AG04450 (cell line): ENCODE data around the gene PRR18. TPM values are rescaled to one million over a fixed set of nuclear protein-coding genes. Genes with fewer than 3 reads are reported as not detected.

ENCODE experiments used
- CTCF ChIA-PET: fragments of 300-600, 350-600 bp; formaldehyde crosslinking; extraction: SDS; loops from one replicate; lab custom pipeline; 2022; ENCODE audit warnings: antibody characterized with exemption, inconsistent platforms; lab: Charles Lee
- POLR2A ChIA-PET: fragments of 350-600 bp; formaldehyde crosslinking; extraction: SDS; loops from one replicate; lab custom pipeline; 2021; ENCODE audit warnings: antibody characterized with exemption, inconsistent platforms; lab: Yijun Ruan, JAX
- DNase-seq: peaks from one replicate; pipeline ENCODE4 v3.0.0-alpha.2; 2011; ENCODE audit warnings: low read depth, low spot score
- H3K27ac ChIP-seq: one replicate; pipeline ENCODE4 v1.5.1; 2012; ENCODE audit warnings: low read depth, low read length, control low read depth
- H3K27me3 ChIP-seq: one replicate; pipeline ENCODE4 v1.6.0; 2012; ENCODE audit warnings: low read length; ENCODE audit not compliant: control insufficient read depth, insufficient read depth
- H3K4me3 ChIP-seq: 2 replicates; pipeline ENCODE4 v1.5.1; 2011; ENCODE audit warnings: mild to moderate bottlenecking, low read depth, low read length, control low read depth
- H3K9me3 ChIP-seq: 2 replicates; pipeline ENCODE4 v1.5.1; 2012; ENCODE audit warnings: low read length; ENCODE audit not compliant: control insufficient read depth, insufficient read depth
- CTCF ChIP-seq: IDR thresholded peaks from 2 replicates; pipeline ENCODE4 v1.5.1; 2011; ENCODE audit warnings: low read depth, low read length, control low read depth, inconsistent platforms
- polyA plus RNA-seq: library from polyadenylated mRNA; depleted of rRNA; stranded (reverse); fragments of >200 nt; gene quantifications from 2 replicates; pipeline ENCODE4 v1.2.3, GENCODE V29; 2011; rRNA removed

Gene PRR18
- polyA plus RNA-seq, 1 experiment, result not detected

- ChIA-PET CTCF (interaction anchor here (1.1 kb wide), 1 partner anchor 141 kb away, joined by 3 read pairs; no protein-coding TSS in a partner anchor), POLR2A (no interaction called here)
- Histone ChIP-seq H3K27ac (no peak overlapping the region), H3K9me3 (no peaks in the 10 kb centered on the region), H3K4me3 (no peak overlapping the region), H3K27me3 (no peaks in the 10 kb centered on the region)
- no peak for DNase-seq
- no peak for TF ChIP-seq CTCF
These were observed 45.3 kb downstream of the PRR18 start for GRCh38 chr6:166262743-166263515.

GRCh38 chr6:166259296-166259977, 48.8 kb downstream of the PRR18 start:
- Histone ChIP-seq H3K9me3 (no peaks in the 10 kb centered on the region), H3K27me3 (peaks cover 6% of the 10 kb centered on the region), H3K4me3 (no peak overlapping the region), H3K27ac (no peak overlapping the region)
- CTCF ChIA-PET, result interaction anchor here (1.2 kb wide), 1 partner anchor 122 kb away, joined by 3 read pairs; no protein-coding TSS in a partner anchor
- POLR2A ChIA-PET, result no interaction called here
- no peak for DNase-seq
- no peak for TF ChIP-seq CTCF

- CTCF ChIA-PET, result no interaction called here
- Histone ChIP-seq H3K4me3 (no peak overlapping the region), H3K27ac (no peak overlapping the region), H3K27me3 (peaks cover 8% of the 10 kb centered on the region), H3K9me3 (no peaks in the 10 kb centered on the region)
- DNase-seq, result no peak
- POLR2A ChIA-PET, result no interaction called here
- TF ChIP-seq CTCF, result no peak
These were observed 49.3 kb downstream of the PRR18 start for GRCh38 chr6:166258854-166259276.

- no peak for DNase-seq
- peaks cover 17% of the 10 kb centered on the region for H3K27me3 ChIP-seq
- ChIA-PET POLR2A (no interaction called here), CTCF (no interaction called here)
- no peak overlapping the region for H3K4me3 ChIP-seq
- TF ChIP-seq CTCF, result no peak
- H3K27ac ChIP-seq, result no peak overlapping the region
- no peaks in the 10 kb centered on the region; the same call in 1 of the 2 replicates for H3K9me3 ChIP-seq
These were observed 50.3 kb downstream of the PRR18 start for GRCh38 chr6:166257911-166258318.

Other genes starting within 250 kb of the PRR18 start
- gene TBXT, start 140.5 kb downstream of the PRR18 start, polyA plus RNA-seq, result not detected in 2 replicates
- gene SFT2D1, start 34.2 kb upstream of the PRR18 start, polyA plus RNA-seq, result 54.8 and 76.5 TPM in 2 replicates
- 15.7 and 20.0 TPM in 2 replicates for gene MPC1, start 74.5 kb upstream of the PRR18 start, polyA plus RNA-seq